ENCODE results near the gene IRAG1.

IRAG1 gene

GRCh38 chr11:10645212-10645795, 48.3 kb downstream of the IRAG1 start:
- no peak for DNase-seq

Measured in femur (tissue), 1 donor.